Esophagus muscularis mucosa (tissue), 4 donors: Measurements from ENCODE around the gene MMP10. TPM values are rescaled to one million over a fixed set of nuclear protein-coding genes. Genes with fewer than 3 reads are reported as not detected.

ENCODE experiments used
- DNase-seq: peaks from one replicate; pipeline ENCODE4 v3.0.0-alpha.2; 2017; ENCODE audit errors: extremely low spot score
- H3K27ac ChIP-seq, 4 donors: fragments of 200-600 bp; sonication (generic); replicated peaks in 1 of 4; 1 replicate in 3 of 4; 2 replicates in 1 of 4; pipeline ENCODE4 v1.5.1; 2016 to 2019; ENCODE audit warnings: mild to moderate bottlenecking in 1 of 4
- H3K27me3 ChIP-seq, 4 donors: fragments of 200-600 bp; sonication (generic); one replicate each; pipeline versions ENCODE4 v1.5.1 to v1.6.0; 2016 to 2019
- H3K36me3 ChIP-seq, 4 donors: fragments of 200-600 bp; sonication (generic); one replicate each; pipeline ENCODE4 v1.5.1; 2016 to 2019
- H3K4me1 ChIP-seq, 4 donors: fragments of 200-600 bp; sonication (generic); one replicate each; pipeline ENCODE4 v1.5.1; 2016 to 2019
- H3K4me3 ChIP-seq, 4 donors: fragments of 200-600 bp; sonication (generic); 1 replicate in 2 of 4; 2 replicates in 2 of 4; pipeline ENCODE4 v1.5.1; 2016 to 2019; ENCODE audit warnings: mild to moderate bottlenecking in 4 of 4, moderate library complexity in 1 of 4
- H3K9me3 ChIP-seq, 4 donors: fragments of 200-600 bp; sonication (generic); 1 replicate in 3 of 4; 2 replicates in 1 of 4; pipeline ENCODE4 v1.5.1; 2016 to 2019
- CTCF ChIP-seq, 3 experiments: fragments of 200-600 bp in 2 of 3; fragments of 450-650 bp in 1 of 3; sonication (generic) in 2 of 3; IDR thresholded peaks; one replicate each; pipeline ENCODE4 v1.5.1; 2017 to 2019; ENCODE audit warnings: antibody characterized with exemption in 3 of 3, mild to moderate bottlenecking in 2 of 3, moderate library complexity in 1 of 3
- EP300 ChIP-seq: sonication (generic); formaldehyde crosslinking; IDR thresholded peaks from one replicate; pipeline ENCODE4 v1.6.1; 2017; ENCODE audit warnings: antibody characterized with exemption
- POLR2A ChIP-seq: fragments of 450-650 bp; IDR thresholded peaks from one replicate; pipeline ENCODE4 v1.6.1; 2017; ENCODE audit warnings: antibody characterized with exemption, moderate library complexity, mild to moderate bottlenecking, low read depth
- POLR2AphosphoS5 ChIP-seq, 2 donors: sonication (generic); formaldehyde crosslinking; IDR thresholded peaks; one replicate each; pipeline ENCODE4 v1.6.1; 2017; ENCODE audit warnings: antibody characterized with exemption in 2 of 2
- WGBS: methylation state at CpG from one replicate; pipeline ENCODE4 v1.1.5; 2018; 5-methylcytosine and 5-hydroxymethylcytosine counted together
- intact Hi-C: fragments of 100-400 bp; cut with DNase I; formaldehyde crosslinking; loops from one replicate; pipeline ENCODE4 v1.15.1; 2023
- total RNA-seq, 4 donors: library from RNA; depleted of rRNA; stranded (reverse); fragments of >200 nt; gene quantifications; one replicate each; pipeline versions ENCODE4 v1.1.0 to v1.2.1, GENCODE V29; 2016

The MMP10 gene
- total RNA-seq, 4 donors from 2014 or later: not detected

GRCh38 chr11:102802341-102802740 is 21.9 kb upstream of the MMP10 start:
- WGBS: 23% methylated on average over 2 of the region's 2 CpGs
- H3K4me1 ChIP-seq: peaks cover 0 to 3% (median 0%) of the 10 kb centered on the region in 4 donors
- DNase-seq: no peak
- no peaks in the 10 kb centered on the region for H3K9me3 ChIP-seq
- no peak for TF ChIP-seq POLR2AphosphoS5 (IDR thresholded peaks at IDR 0.05)
- intact Hi-C loops: no loop called here
- no peaks in the 10 kb centered on the region for H3K36me3 ChIP-seq
- H3K27ac ChIP-seq: no peak overlapping the region
- H3K27me3 ChIP-seq: no peaks in the 10 kb centered on the region
- no peak overlapping the region for H3K4me3 ChIP-seq

GRCh38 chr11:102800767-102801166 is 20.3 kb upstream of the MMP10 start:
- intact Hi-C loops: no loop called here
- no peak overlapping the region for H3K27ac ChIP-seq
- no peak for TF ChIP-seq EP300
- TF ChIP-seq POLR2AphosphoS5 (IDR thresholded peaks at IDR 0.05): no peak
- TF ChIP-seq CTCF (IDR thresholded peaks at IDR 0.05): no peak
- no peak for TF ChIP-seq POLR2A
- WGBS: 76% methylated on average over 4 of the region's 4 CpGs
- no peaks in the 10 kb centered on the region for H3K36me3 ChIP-seq
- peaks cover 0 to 3% (median 0%) of the 10 kb centered on the region in 4 donors for H3K4me1 ChIP-seq
- H3K9me3 ChIP-seq: no peaks in the 10 kb centered on the region
- DNase-seq: no peak
- no peaks in the 10 kb centered on the region for H3K27me3 ChIP-seq
- H3K4me3 ChIP-seq: no peak overlapping the region

DNA sequence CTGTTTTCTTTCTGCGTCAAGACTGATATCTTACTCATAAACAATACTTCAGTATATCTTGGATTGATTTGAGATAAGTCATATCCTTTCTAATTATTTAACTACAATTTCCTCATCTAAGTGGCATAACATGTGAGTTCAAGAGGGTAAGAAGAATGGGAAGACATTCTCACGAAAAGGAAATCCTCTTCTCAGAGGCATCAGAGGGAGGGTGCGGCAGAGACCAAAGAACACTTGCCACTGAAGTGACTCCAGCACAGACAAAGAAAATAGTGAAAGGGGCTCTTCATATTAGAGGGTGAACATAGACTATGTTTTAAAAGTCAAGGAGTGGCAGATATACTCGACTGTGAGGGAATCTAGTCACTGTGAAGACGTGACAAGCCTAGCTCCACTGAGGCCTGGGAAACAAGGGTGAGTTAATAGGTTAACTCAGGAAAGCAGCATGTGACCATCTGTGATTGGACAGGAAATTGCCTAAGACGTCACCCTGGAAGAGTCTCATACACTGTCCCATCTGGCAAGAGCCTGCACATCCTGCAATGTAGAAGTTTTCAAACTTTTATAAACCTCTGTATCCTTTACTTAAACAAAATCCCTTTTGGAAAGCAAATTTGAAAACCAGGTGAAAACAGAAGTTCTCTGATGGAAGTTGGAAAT is 19.4 kb upstream of the MMP10 start:
- Histone ChIP-seq H3K36me3 (no peaks in the 10 kb centered on the region), H3K4me3 (no peak overlapping the region), H3K27ac (no peak overlapping the region), H3K27me3 (no peaks in the 10 kb centered on the region), H3K4me1 (peaks cover 0 to 3% (median 0%) of the 10 kb centered on the region in 4 donors), H3K9me3 (no peaks in the 10 kb centered on the region)
- DNase-seq: no peak
- intact Hi-C loops: no loop called here
- WGBS: 71% methylated on average over 6 of the region's 6 CpGs
- TF ChIP-seq CTCF (IDR thresholded peaks at IDR 0.05) (no peak), EP300 (no peak), POLR2A (no peak), POLR2AphosphoS5 (IDR thresholded peaks at IDR 0.05) (no peak)

DNA sequence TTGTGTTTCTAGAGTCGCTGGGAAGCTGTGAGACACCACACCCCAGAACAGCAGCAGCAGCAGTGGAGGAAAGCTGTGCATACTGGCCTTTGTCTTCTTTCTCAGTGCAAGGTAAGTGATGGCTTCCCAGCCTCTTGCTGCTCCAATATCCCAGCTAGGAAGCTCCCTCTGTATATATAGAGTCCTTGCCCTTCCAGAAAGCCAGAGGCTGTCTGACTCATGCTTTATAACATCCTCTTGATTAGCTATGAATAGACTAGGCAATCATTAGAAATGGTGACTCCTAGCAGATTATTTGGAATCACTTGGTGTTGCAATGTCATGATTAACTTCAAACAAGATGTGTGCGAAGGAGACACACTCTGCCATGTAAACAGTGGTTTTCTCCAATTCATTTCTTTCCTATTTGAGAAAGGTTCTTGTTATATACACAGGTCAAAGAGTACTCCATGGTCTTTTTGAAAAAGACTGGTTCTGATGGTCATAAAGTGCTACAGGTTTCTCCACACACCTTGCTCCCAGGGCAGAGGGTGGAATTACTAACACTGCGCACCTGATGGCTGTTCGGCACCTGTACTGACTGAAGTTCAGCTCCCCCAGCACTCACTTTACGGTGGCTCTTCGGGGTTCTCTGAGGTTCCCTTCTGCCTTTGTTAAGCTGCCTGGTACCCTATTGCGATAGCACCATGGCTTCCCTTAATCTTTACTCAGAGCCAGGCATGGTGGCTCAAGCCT is 17.8 kb upstream of the MMP10 start, which contains the start of gene MMP1:
TSS of gene MMP1 (minus strand) at position 149 of the 735 bp plus-strand sequence. CDS start at position 81, 68 bp downstream.
- no peak for DNase-seq
- 96% methylated on average over 7 of the region's 7 CpGs for WGBS
- Histone ChIP-seq H3K4me3 (no peak within 1 kb of the TSS), H3K9me3 (no peaks in the 10 kb centered on the region), H3K36me3 (no peaks in the 10 kb centered on the region), H3K4me1 (peaks cover 0 to 3% (median 0%) of the 10 kb centered on the region in 4 donors), H3K27ac (no peak within 1 kb of the TSS), H3K27me3 (no peaks in the 10 kb centered on the region)
- TF ChIP-seq POLR2A (no peak), POLR2AphosphoS5 (IDR thresholded peaks at IDR 0.05) (no peak), CTCF (IDR thresholded peaks at IDR 0.05) (no peak)
- intact Hi-C loops: no loop called here

- Histone ChIP-seq H3K4me3 (no peak overlapping the region), H3K4me1 (no peaks in the 10 kb centered on the region), H3K9me3 (no peaks in the 10 kb centered on the region), H3K27ac (no peak overlapping the region), H3K27me3 (no peaks in the 10 kb centered on the region), H3K36me3 (no peaks in the 10 kb centered on the region)
- intact Hi-C loops: no loop called here
- DNase-seq: no peak
- TF ChIP-seq EP300: no peak
- no peak for TF ChIP-seq CTCF (IDR thresholded peaks at IDR 0.05)
- no peak for TF ChIP-seq POLR2AphosphoS5 (IDR thresholded peaks at IDR 0.05)
- TF ChIP-seq POLR2A: no peak
Measured at GRCh38 chr11:102794382-102794781, 14.0 kb upstream of the MMP10 start.
